Inflammatory macrophage treated with lipopolysaccharide for 4 hours (primary cell): ENCODE data around the gene TRMO.
A peak's percentile ranks its signal among the peaks of the same experiment; 100 is the strongest.

ENCODE experiments used
- DNase-seq: peaks from one replicate; pipeline ENCODE4 v3.0.0-alpha.2; 2020

Gene TRMO

GRCh38 chr9:97903177-97903576, 19.1 kb downstream of the TRMO start:
- no peak for DNase-seq

GRCh38 chr9:97900738-97901565, 21.3 kb downstream of the TRMO start:
- DNase-seq = peak; percentile 44

- DNase-seq = no peak
These were observed 22.1 kb downstream of the TRMO start for GRCh38 chr9:97900103-97900737.

DNA sequence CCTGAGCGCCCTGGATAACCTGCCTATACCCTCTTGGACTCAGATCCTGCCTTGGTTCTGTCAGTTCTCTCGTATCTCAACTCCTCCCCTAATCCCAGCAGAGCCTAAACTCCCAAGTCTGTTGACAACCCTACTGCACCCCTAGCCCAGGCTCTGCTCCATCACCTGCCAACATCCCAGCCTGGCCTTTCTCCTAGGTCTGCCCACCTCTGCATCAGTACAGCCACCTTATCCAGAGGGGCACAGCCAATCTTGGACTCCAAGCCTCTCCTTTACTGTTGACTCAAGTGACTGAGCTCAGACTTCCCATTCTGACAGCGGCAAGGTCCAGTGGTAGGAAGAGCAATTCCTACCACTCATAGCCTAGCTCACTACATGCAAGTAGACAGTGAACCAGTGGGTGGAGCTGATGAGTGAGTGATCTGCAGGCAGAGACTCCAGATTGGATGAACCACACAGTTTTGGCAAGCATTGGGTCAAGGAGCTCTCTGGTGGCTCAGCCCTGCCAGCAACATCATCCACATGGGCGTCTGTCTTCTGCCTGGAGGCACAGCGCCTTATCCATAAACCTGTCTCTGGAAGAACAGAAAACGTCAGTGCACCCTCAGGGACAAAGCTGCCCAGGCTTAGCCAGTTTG, 26.5 kb downstream of the TRMO start:
- DNase-seq = peak; percentile 63

DNA sequence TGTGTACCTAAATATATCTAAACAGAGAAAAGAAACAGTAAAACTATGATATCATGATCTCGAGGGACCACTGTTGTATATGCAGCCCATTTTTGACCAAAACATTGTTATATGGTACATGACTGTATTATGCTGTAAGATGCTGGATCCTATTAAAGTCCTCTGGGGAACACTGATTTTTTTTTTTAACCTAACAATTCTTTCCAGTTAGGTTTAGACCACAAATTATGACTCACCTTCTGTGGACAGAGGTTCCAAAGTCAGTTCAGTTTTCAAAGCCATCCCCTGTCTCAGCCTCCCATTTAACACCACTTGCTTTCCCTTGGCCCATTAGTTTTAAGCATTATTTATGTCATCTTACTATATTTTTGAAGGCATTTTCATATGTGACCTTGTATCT, 27.1 kb downstream of the TRMO start:
- no peak for DNase-seq

GRCh38 chr9:97892421-97892820, 29.9 kb downstream of the TRMO start:
- DNase-seq = no peak

DNA sequence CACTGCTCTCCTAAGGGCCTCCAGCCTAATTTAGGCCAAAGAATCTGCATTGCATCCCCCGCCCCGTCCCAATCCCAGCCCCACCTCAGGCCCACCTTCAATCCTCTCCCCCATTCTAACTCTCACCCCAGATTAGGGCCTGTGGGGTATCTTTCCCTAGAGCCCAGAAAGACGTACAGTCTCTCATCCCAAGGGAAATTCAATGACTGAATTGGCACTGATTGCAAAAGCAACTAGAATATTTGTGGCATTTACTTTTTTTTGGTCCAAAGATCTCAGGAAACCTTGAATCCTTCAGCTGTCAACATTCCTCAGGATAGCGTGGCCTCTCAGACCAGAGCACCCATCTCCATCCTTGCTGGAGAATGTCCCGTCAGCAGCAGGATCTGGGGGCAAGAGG, 30.6 kb downstream of the TRMO start:
- DNase-seq = no peak

DNA sequence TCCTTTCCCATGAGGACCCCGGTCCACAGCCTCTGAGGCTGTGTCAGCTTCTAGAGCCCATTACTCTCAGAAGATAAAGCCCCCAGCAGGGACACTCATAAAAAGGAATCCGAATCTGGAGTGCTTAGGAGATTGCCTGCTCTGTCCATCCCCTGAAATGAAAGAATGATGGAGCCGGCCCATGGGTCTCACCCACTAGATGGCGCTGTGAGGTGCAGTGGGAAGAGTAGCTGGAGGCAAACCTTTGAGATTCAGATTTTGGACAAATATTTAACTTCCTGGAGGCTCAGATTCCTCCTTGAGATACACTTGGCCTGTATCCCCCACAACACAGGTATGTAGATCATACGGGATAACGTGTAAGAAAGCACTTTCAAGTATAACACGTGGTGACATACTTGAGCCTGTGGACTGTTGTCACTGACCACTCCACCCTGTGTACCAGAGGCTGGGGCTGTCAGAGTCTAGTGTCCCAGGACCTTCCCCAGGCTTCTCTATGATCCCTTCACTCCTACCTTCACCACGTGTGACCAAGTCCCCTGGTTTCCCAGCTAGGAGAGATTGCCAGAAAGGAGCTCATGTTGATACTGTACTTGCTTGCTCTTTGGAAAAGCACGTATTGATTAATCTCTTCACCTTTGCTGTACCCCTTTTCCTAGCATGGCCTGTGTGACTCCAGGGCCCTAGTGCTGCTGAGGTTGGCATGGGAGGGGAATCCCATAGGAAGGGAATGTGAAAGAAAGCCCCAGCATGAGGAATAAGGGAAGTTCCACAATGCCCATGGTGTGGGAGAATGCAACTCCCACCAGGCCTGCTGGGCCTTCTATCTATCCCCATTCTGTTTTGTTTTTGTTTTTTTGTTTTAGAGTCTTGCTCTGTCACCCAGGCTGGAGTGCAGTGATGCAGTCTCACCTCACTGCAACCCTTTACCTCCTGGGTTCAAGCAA, 32.1 kb downstream of the TRMO start:
- DNase-seq = peak; percentile 57

DNA sequence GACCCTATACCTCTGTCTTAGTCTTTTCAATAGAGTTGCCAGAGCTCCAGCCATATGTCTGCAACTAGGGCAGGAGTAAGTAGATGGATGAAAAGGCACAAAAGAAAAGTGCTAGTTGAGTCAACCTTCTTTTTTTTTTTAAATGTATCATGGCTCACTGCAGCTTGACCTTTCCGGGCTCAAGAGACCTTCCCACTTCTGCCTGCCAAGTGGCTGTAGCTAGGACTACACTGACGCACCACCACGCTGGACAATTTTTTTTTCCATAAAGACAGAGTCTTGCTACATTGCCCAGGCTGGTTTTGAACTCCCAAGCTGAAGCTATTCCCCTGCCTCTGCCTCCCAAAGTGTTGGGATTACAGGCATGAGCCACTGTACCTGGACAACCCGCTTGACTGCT, 42.0 kb downstream of the TRMO start:
- DNase-seq = no peak

- no peak for DNase-seq
These were observed 46.2 kb downstream of the TRMO start for GRCh38 chr9:97876061-97876460.

GRCh38 chr9:97875111-97875510, 47.2 kb downstream of the TRMO start:
- no peak for DNase-seq

- DNase-seq = no peak
These were observed 47.7 kb downstream of the TRMO start for GRCh38 chr9:97874624-97875023.

GRCh38 chr9:97873882-97874281, 48.4 kb downstream of the TRMO start:
- DNase-seq = no peak

GRCh38 chr9:97873425-97873824, 48.9 kb downstream of the TRMO start:
- DNase-seq = no peak

DNA sequence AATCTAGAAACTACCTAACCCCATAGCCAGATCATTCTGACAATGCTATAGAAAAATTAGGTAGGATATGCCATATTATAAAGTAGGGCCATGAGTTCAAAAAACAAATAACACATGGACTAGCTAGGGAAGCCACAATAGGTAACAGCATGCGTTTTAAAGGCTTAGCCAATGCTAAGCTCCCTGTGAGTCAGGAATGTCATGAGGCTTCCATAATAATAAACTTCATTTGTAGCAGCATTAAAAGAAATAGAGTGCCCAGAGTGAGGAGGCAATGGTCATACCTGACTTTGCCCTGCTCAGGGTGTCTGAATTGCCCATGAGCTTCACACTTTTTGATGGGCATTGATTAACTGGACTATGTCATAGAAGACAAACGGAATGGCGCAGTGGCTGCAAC, 53.4 kb downstream of the TRMO start:
- DNase-seq = no peak

DNA sequence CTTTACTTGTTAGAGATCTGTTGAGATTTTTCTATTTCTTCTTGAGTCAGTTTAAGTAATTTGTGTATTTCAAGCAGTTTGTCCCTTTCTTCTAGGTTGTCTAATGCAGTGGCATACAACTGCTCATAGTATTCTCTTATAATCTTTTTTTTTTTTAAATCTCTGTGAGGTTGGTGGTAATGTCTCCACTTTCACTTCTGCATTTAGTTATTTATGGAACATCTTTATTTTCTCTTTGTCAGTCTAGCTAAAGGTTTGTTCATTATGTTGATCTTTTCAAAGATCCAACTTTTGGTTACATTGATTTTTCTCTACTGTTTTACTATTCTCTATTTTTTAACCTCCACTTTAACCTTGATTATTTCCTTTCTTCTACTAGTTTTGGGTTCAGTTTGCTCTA, 55.5 kb downstream of the TRMO start:
- peak; percentile 13 for DNase-seq

- DNase-seq = no peak
These were observed 56.0 kb downstream of the TRMO start for GRCh38 chr9:97866300-97866699.

DNA sequence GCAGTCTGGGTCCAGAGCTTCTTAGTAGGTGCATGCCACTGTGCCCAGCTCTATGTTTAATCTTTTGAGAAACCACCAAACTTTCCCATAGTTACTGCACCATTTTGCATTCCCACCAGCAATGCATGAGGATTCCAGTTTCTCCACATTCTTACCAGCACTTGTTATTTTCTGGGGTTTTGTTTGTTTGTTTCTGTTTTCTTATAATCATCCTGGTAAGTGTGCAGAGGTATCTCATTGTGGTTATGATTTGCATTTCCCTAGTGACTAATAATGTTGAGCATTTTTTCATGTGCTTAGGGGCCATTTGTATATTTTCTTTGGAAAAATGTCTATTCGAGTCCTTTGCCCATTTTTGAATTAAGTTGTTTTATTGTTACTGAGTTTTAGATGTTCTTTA, 57.9 kb downstream of the TRMO start:
- no peak for DNase-seq

GRCh38 chr9:97863314-97863713, 59.0 kb downstream of the TRMO start:
- no peak for DNase-seq

- no peak for DNase-seq
These were observed 61.2 kb downstream of the TRMO start for GRCh38 chr9:97861148-97861475.

- no peak for DNase-seq
These were observed 61.7 kb downstream of the TRMO start for GRCh38 chr9:97860451-97861147.

- DNase-seq = no peak
These were observed 63.0 kb downstream of the TRMO start for GRCh38 chr9:97859346-97859745.

- no peak for DNase-seq
These were observed 63.5 kb downstream of the TRMO start for GRCh38 chr9:97858826-97859225.
